ENCODE measurements around the gene PTPN4. TPM values are rescaled to one million over a fixed set of nuclear protein-coding genes. Genes with fewer than 3 reads are reported as not detected.

PTPN4 gene
- total RNA-seq, 1 experiment from 2014 or later: 44.5 TPM

- no peaks in the 10 kb centered on the region for H3K79me2 ChIP-seq (ENCODE audit: low read length)
- H3K27me3 ChIP-seq (ENCODE audit: low read length): no peaks in the 10 kb centered on the region
- ChIA-PET CTCF (no interaction called here), POLR2A (ENCODE audit: unreplicated experiment) (no interaction called here)
- no peaks in the 10 kb centered on the region for H3K9me3 ChIP-seq (ENCODE audit: low read length)
- no peaks in the 10 kb centered on the region for H3K9me2 ChIP-seq (replicated peaks; ENCODE audit: low read length)
- TF ChIP-seq EZH2phosphoT487 (IDR thresholded peaks at IDR 0.05; ENCODE audit: borderline replicate concordance, low read length) (no peak), EZH2 (IDR thresholded peaks at IDR 0.05; ENCODE audit: low read length, unreplicated experiment) (no peak), CTCF (conservative IDR thresholded peaks at IDR 0.05; ENCODE audit: low read depth, low read length) (no peak)
- no peaks in the 10 kb centered on the region for H3K36me3 ChIP-seq (ENCODE audit: low read depth, low read length)
- no peaks in the 10 kb centered on the region for H3K4me1 ChIP-seq (ENCODE audit: insufficient read depth, low read length)
- H3K27ac ChIP-seq (ENCODE audit: low read length): no peak overlapping the region
- ATAC-seq (no peak), DNase-seq (no peak)
- H3K4me2 ChIP-seq (ENCODE audit: low read length): no peak overlapping the region
- intact Hi-C loops (cut with micrococcal nuclease): no loop called here
- no TSS peak for BruUV-seq (replicated peaks)
- H4K20me1 ChIP-seq (ENCODE audit: low read length): no peaks in the 10 kb centered on the region
- no peak overlapping the region for H2AFZ ChIP-seq (ENCODE audit: low read length)
- H3K9ac ChIP-seq (ENCODE audit: low read length): no peak overlapping the region
- no peak overlapping the region for H3K4me3 ChIP-seq (ENCODE audit: low read length)
- H3F3A ChIP-seq (ENCODE audit: low read length, unreplicated experiment): no peaks in the 10 kb centered on the region
Observed at GRCh38 chr2:119940856-119941255, 181.1 kb downstream of the PTPN4 start.

- no peak for DNase-seq
- Histone ChIP-seq H3K9me3 (ENCODE audit: low read length) (no peaks in the 10 kb centered on the region), H3K4me2 (ENCODE audit: low read length) (no peak overlapping the region), H3K9me2 (replicated peaks; ENCODE audit: low read length) (no peaks in the 10 kb centered on the region), H3K27ac (ENCODE audit: low read length) (no peak overlapping the region), H2AFZ (ENCODE audit: low read length) (no peak overlapping the region), H3K4me3 (ENCODE audit: low read length) (no peak overlapping the region), H3K27me3 (ENCODE audit: low read length) (no peaks in the 10 kb centered on the region), H4K20me1 (ENCODE audit: low read length) (no peaks in the 10 kb centered on the region), H3K36me3 (ENCODE audit: low read depth, low read length) (peaks cover 3% of the 10 kb centered on the region; the same call in 1 of the 2 replicates), H3K4me1 (ENCODE audit: insufficient read depth, low read length) (no peaks in the 10 kb centered on the region), H3F3A (ENCODE audit: low read length, unreplicated experiment) (no peaks in the 10 kb centered on the region), H3K9ac (ENCODE audit: low read length) (no peak overlapping the region), H3K79me2 (ENCODE audit: low read length) (no peaks in the 10 kb centered on the region)
- POLR2A ChIA-PET (ENCODE audit: unreplicated experiment): no interaction called here
- TF ChIP-seq EZH2phosphoT487 (IDR thresholded peaks at IDR 0.05; ENCODE audit: borderline replicate concordance, low read length) (no peak), CTCF (conservative IDR thresholded peaks at IDR 0.05; ENCODE audit: low read depth, low read length) (no peak), EZH2 (IDR thresholded peaks at IDR 0.05; ENCODE audit: low read length, unreplicated experiment) (no peak)
- CTCF ChIA-PET: no interaction called here
- intact Hi-C loops (cut with micrococcal nuclease): no loop called here
- BruUV-seq (replicated peaks): no TSS peak
- ATAC-seq: no peak
Observed at GRCh38 chr2:119941388-119941787, 181.7 kb downstream of the PTPN4 start.

DNA sequence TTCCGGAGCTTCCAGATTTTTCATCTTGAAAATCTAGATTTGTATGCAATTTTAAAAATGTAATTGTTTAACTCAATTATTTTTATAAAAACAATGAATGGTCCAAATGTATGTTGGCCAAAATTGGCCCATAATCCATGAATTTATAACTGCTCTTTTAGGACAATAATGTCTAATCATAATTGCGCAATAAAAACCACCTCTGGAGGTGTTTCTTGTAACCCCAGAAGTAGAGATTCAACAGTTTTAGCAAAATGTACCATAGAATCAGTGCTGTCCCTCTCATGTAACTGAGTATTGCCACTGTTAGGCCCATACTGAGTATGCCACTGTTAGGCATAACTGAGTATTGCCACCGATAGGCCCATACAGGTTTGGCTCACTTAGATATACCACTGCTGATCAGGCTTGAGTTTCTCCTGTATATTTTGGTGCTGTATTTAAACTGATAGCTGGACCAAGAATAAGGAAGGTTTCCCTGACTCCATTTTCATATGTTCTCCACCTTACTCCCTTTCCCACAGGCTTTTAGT, 182.3 kb downstream of the PTPN4 start:
- H3K4me2 ChIP-seq (ENCODE audit: low read length): no peak overlapping the region
- no peaks in the 10 kb centered on the region for H3K9me2 ChIP-seq (replicated peaks; ENCODE audit: low read length)
- ChIA-PET POLR2A (ENCODE audit: unreplicated experiment) (no interaction called here), CTCF (no interaction called here)
- no peaks in the 10 kb centered on the region for H3K27me3 ChIP-seq (ENCODE audit: low read length)
- H3K79me2 ChIP-seq (ENCODE audit: low read length): no peaks in the 10 kb centered on the region
- H3K9me3 ChIP-seq (ENCODE audit: low read length): no peaks in the 10 kb centered on the region
- H3K4me3 ChIP-seq (ENCODE audit: low read length): no peak overlapping the region
- BruUV-seq (replicated peaks): no TSS peak
- H3K36me3 ChIP-seq (ENCODE audit: low read depth, low read length): peaks cover 7% of the 10 kb centered on the region; the same call in 1 of the 2 replicates
- no peak overlapping the region for H3K9ac ChIP-seq (ENCODE audit: low read length)
- H3F3A ChIP-seq (ENCODE audit: low read length, unreplicated experiment): no peaks in the 10 kb centered on the region
- no peak overlapping the region for H2AFZ ChIP-seq (ENCODE audit: low read length)
- ATAC-seq: no peak
- H3K4me1 ChIP-seq (ENCODE audit: insufficient read depth, low read length): no peaks in the 10 kb centered on the region
- peaks cover 2% of the 10 kb centered on the region; the same call in 1 of the 2 replicates for H4K20me1 ChIP-seq (ENCODE audit: low read length)
- DNase-seq: no peak
- no peak overlapping the region for H3K27ac ChIP-seq (ENCODE audit: low read length)
- no peak for TF ChIP-seq EZH2 (IDR thresholded peaks at IDR 0.05; ENCODE audit: low read length, unreplicated experiment)
- no peak for TF ChIP-seq EZH2phosphoT487 (IDR thresholded peaks at IDR 0.05; ENCODE audit: borderline replicate concordance, low read length)
- no peak for TF ChIP-seq CTCF (conservative IDR thresholded peaks at IDR 0.05; ENCODE audit: low read depth, low read length)
- intact Hi-C loops (cut with micrococcal nuclease): no loop called here
